Measurements from ENCODE around the gene UBE2J1.
"Not testable (repeated sequence)": the region's sequence is repeated elsewhere in the genome, so short reads cannot be mapped to it uniquely, and the experiment has no call there.

UBE2J1 gene

GRCh38 chr6:89308525-89309395, 43.8 kb downstream of the UBE2J1 start:
- no peaks in the 10 kb centered on the region for H3F3A ChIP-seq (ENCODE audit: insufficient read depth, low read length)
- no peak overlapping the region for H3K27ac ChIP-seq (ENCODE audit: low read depth, low read length, poor library complexity, severe bottlenecking)
- H2AFZ ChIP-seq (ENCODE audit: low read length) = no peak overlapping the region
- peaks cover under 1% of the 10 kb centered on the region; the same call in 1 of the 2 replicates for H3K9me3 ChIP-seq (ENCODE audit: low read length)
- no peaks in the 10 kb centered on the region for H3K9me2 ChIP-seq (ENCODE audit: low read depth, low read length)
- no peaks in the 10 kb centered on the region for H3K27me3 ChIP-seq (ENCODE audit: insufficient read depth, low read length)
- no peak overlapping the region for H3K9ac ChIP-seq (ENCODE audit: low read length)
- peaks cover 27% of the 10 kb centered on the region for H3K4me1 ChIP-seq (ENCODE audit: insufficient read depth, low read length, severe bottlenecking)
- H3K4me2 ChIP-seq (ENCODE audit: low read length) = no peak overlapping the region
- H3K4me3 ChIP-seq (ENCODE audit: low read depth, low read length, poor library complexity, severe bottlenecking) = no peak overlapping the region
- no peaks in the 10 kb centered on the region for H3K79me2 ChIP-seq (ENCODE audit: insufficient read depth, low read length)
- no peaks in the 10 kb centered on the region; the same call in 1 of the 2 replicates for H3K36me3 ChIP-seq (ENCODE audit: insufficient read depth, low read length)
- no peak for TF ChIP-seq EZH2 (IDR thresholded peaks at IDR 0.05; ENCODE audit: borderline replicate concordance, low read length)
- no peaks in the 10 kb centered on the region for H4K20me1 ChIP-seq (ENCODE audit: insufficient read depth, low read length)

GRCh38 chr6:89304517-89304916, 48.0 kb downstream of the UBE2J1 start:
- H3K27ac ChIP-seq (ENCODE audit: low read depth, low read length, poor library complexity, severe bottlenecking); H3F3A ChIP-seq (ENCODE audit: insufficient read depth, low read length); H4K20me1 ChIP-seq (ENCODE audit: insufficient read depth, low read length); H2AFZ ChIP-seq (ENCODE audit: low read length); H3K4me1 ChIP-seq (ENCODE audit: insufficient read depth, low read length, severe bottlenecking); H3K4me3 ChIP-seq (ENCODE audit: low read depth, low read length, poor library complexity, severe bottlenecking); H3K79me2 ChIP-seq (ENCODE audit: insufficient read depth, low read length); H3K9ac ChIP-seq (ENCODE audit: low read length); H3K9me2 ChIP-seq (ENCODE audit: low read depth, low read length); H3K4me2 ChIP-seq (ENCODE audit: low read length); H3K9me3 ChIP-seq (ENCODE audit: low read length); H3K27me3 ChIP-seq (ENCODE audit: insufficient read depth, low read length); H3K36me3 ChIP-seq (ENCODE audit: insufficient read depth, low read length): not testable (repeated sequence)

DNA sequence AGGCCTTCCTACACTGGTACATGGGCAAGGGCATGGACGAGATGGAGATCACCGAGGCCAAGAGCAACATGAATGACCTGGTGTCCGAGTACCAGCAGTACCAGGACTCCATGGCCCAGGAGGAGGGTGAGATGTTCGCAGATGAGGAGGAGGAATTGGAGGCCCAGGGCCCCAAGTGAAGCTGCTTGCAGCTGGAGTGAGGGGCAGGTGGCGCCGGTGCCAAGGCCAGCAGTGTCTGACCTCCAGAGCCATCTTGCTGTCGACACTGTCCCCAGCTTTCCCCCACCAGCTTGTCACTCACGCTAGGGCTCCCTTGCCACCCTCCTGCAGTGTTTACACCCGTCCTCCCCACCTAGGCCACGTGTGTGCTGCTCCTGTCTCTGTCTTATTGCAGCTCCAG, 49.6 kb downstream of the UBE2J1 start:
- H3K27me3 ChIP-seq (ENCODE audit: insufficient read depth, low read length) = no peaks in the 10 kb centered on the region
- no peaks in the 10 kb centered on the region for H3K79me2 ChIP-seq (ENCODE audit: insufficient read depth, low read length)
- H3K36me3 ChIP-seq (ENCODE audit: insufficient read depth, low read length) = no peaks in the 10 kb centered on the region; the same call in 1 of the 2 replicates
- no peak overlapping the region for H3K27ac ChIP-seq (ENCODE audit: low read depth, low read length, poor library complexity, severe bottlenecking)
- H3K9ac ChIP-seq (ENCODE audit: low read length) = no peak overlapping the region
- no peaks in the 10 kb centered on the region for H3K9me2 ChIP-seq (ENCODE audit: low read depth, low read length)
- no peaks in the 10 kb centered on the region for H3F3A ChIP-seq (ENCODE audit: insufficient read depth, low read length)
- no peak overlapping the region for H3K4me2 ChIP-seq (ENCODE audit: low read length)
- no peaks in the 10 kb centered on the region for H4K20me1 ChIP-seq (ENCODE audit: insufficient read depth, low read length)
- no peak overlapping the region for H2AFZ ChIP-seq (ENCODE audit: low read length)
- H3K9me3 ChIP-seq (ENCODE audit: low read length) = peaks cover 3% of the 10 kb centered on the region; the same call in 1 of the 2 replicates
- no peak overlapping the region for H3K4me3 ChIP-seq (ENCODE audit: low read depth, low read length, poor library complexity, severe bottlenecking)
- H3K4me1 ChIP-seq (ENCODE audit: insufficient read depth, low read length, severe bottlenecking) = peaks cover 12% of the 10 kb centered on the region
- no peak for TF ChIP-seq EZH2 (IDR thresholded peaks at IDR 0.05; ENCODE audit: borderline replicate concordance, low read length)
- no peak for TF ChIP-seq CTCF (IDR thresholded peaks at IDR 0.05; ENCODE audit: low read length)

- H3F3A ChIP-seq (ENCODE audit: insufficient read depth, low read length) = no peaks in the 10 kb centered on the region
- peaks cover 3% of the 10 kb centered on the region; the same call in 1 of the 2 replicates for H3K9me3 ChIP-seq (ENCODE audit: low read length)
- no peak overlapping the region for H2AFZ ChIP-seq (ENCODE audit: low read length)
- H3K4me2 ChIP-seq (ENCODE audit: low read length) = no peak overlapping the region
- no peaks in the 10 kb centered on the region for H4K20me1 ChIP-seq (ENCODE audit: insufficient read depth, low read length)
- H3K36me3 ChIP-seq (ENCODE audit: insufficient read depth, low read length) = no peaks in the 10 kb centered on the region; the same call in 1 of the 2 replicates
- H3K79me2 ChIP-seq (ENCODE audit: insufficient read depth, low read length) = no peaks in the 10 kb centered on the region
- no peak overlapping the region for H3K4me3 ChIP-seq (ENCODE audit: low read depth, low read length, poor library complexity, severe bottlenecking)
- H3K27me3 ChIP-seq (ENCODE audit: insufficient read depth, low read length) = no peaks in the 10 kb centered on the region
- peaks cover 15% of the 10 kb centered on the region for H3K4me1 ChIP-seq (ENCODE audit: insufficient read depth, low read length, severe bottlenecking)
- no peaks in the 10 kb centered on the region for H3K9me2 ChIP-seq (ENCODE audit: low read depth, low read length)
- H3K9ac ChIP-seq (ENCODE audit: low read length) = no peak overlapping the region
- H3K27ac ChIP-seq (ENCODE audit: low read depth, low read length, poor library complexity, severe bottlenecking) = no peak overlapping the region
- no peak for TF ChIP-seq CTCF (IDR thresholded peaks at IDR 0.05; ENCODE audit: low read length)
- no peak for TF ChIP-seq EZH2 (IDR thresholded peaks at IDR 0.05; ENCODE audit: borderline replicate concordance, low read length)
These were observed 50.2 kb downstream of the UBE2J1 start for GRCh38 chr6:89302195-89302770.
